GM18505 (cell line): ENCODE data around the gene NXN.
"Not testable (repeated sequence)": the region's sequence is repeated elsewhere in the genome, so short reads cannot be mapped to it uniquely, and the experiment has no call there.

Source experiments
- ATAC-seq: cut with Tn5 transposase; IDR thresholded peaks from one replicate; pipeline ENCODE4 v1.9.1; 2021; ENCODE audit not compliant: unreplicated experiment
- POLR2A ChIP-seq: IDR thresholded peaks from 4 replicates; pipeline ENCODE4 v1.6.1; 2011; ENCODE audit warnings: borderline replicate concordance; ENCODE audit not compliant: insufficient read depth, insufficient read length; ENCODE audit errors: extremely low read depth

NXN gene

DNA sequence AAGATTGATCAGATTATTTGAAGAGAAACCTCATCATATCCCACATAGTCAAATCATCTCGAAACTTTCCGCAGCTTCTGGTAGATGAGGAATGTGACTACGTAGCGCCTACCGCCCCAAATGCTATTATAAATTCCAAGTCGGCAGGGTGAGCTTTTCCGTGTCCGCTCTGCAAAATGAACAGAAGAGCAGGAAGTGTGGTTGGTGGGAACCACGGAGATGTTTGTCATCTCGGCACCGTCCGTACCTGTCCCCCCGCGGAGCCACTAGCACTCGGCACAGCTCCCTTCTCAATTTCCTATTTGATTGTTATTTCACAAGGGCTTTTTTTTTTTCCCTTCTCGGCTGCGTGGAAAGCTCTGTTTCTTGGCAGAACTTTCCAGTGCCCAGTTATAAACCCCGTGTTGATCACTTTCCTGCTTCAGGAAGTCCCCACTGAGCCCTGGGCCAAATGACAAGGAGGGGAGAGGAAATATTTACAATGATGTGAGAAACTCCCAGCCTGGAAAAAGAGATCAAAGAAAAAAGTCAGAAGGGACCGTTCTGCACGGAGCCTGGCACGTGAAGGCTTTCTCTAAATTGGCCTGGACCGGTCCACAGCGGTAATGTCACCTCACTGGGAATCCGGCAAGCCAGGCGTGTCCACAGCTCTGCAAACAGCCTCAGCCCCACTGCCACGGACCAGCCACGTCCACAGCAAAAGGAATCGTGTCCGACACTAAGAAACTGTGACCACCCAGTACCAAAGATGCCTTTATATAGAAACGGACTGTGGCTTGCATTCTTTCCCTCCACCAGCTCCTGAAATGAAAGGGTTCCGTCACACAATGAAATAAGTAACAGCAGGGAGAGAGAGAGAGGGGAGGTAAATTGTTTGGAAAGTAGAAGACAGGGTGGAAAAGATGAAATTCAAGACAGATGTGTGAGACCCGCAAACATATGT is 132.4 kb downstream of the NXN start:
- no peak for ATAC-seq

GRCh38 chr17:841313-841712 is 138.3 kb downstream of the NXN start:
- ATAC-seq, result no peak

More for the DNA sequence above, 132.4 kb downstream of the NXN start:
- TF ChIP-seq POLR2A, result no peak

DNA sequence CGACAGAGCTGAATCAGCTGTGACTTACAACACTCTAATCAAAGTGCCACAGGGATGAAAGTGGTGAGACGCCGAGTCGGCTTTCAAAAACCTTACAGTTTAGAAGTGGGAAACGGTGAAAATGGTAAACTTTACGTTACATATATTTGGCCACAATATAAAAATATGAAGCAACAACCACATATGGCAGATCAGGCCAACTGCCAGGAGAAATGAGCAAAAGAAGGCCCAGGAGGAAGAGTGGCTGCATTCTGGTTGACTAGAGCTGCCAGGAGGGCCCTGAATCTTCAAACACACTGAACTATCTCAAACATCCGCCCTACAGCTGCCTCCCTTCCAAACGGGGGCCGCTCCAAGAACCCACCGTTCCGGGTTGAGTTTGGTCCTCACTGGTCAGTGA is 141.1 kb downstream of the NXN start:
- ATAC-seq, result no peak
- no peak for TF ChIP-seq POLR2A

More at GRCh38 chr17:841313-841712, 138.3 kb downstream of the NXN start:
- no peak for TF ChIP-seq POLR2A

DNA sequence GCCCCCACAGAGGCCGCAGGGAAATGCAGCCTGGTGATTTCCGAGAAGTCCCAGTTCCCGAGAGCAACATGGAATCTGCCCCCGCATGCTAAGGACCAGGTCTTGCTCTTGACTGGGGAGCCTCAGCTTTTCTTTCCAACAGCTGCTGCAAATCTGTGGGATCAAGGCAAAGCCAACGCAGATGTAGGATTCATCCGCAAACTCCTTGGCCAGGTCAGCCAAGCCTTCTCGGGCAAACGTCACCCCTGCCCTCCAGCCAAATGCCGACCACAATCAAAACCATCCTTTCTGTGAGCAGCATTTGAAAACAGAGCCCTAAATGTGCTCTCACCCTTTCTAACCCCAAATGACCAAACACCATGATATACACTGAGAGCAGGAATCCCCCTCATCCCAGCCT is 143.4 kb downstream of the NXN start:
- no peak for TF ChIP-seq POLR2A
- no peak for ATAC-seq

- ATAC-seq, result not testable (repeated sequence)
These were observed 143.9 kb downstream of the NXN start for GRCh38 chr17:835721-836120.

DNA sequence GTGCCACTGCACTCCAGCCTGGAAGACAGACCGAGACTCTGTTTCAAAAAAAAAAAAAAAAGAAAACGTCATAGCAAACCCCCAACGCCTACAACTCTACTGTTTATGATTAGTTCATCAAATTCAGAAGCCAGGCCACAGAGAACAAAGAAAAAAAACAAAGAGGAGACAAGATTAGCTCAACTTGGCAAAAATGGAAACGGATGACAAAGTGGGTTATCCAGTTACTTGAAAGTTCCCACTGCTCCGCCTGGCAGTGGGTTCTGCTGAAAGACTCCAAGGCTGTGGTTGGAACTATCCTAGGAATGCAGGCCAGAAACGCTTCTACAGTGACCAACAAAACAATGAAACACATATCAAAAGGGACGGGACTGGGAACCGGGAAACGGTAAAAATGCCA is 144.3 kb downstream of the NXN start:
- no peak for ATAC-seq
- no peak for TF ChIP-seq POLR2A

DNA sequence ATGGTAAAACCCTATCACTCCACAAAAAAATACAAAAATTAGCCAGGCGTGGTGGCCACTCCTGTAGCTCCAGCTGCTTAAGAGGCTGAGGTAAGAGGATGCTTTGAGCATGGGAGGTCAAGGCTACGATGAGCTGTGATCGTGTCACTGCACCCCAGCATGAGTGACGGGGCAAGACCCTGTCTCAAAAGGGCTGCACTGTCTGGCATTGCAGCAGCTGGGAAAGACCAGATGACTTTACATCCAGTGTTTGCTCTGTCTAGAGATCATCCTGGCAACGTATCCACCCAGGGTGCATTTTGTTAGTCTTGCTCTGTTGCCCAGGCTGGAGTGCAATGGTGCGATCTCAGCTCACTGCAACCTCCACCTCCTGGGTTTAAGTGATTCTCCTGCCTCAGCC is 145.4 kb downstream of the NXN start:
- no peak for TF ChIP-seq POLR2A
- ATAC-seq, result no peak

DNA sequence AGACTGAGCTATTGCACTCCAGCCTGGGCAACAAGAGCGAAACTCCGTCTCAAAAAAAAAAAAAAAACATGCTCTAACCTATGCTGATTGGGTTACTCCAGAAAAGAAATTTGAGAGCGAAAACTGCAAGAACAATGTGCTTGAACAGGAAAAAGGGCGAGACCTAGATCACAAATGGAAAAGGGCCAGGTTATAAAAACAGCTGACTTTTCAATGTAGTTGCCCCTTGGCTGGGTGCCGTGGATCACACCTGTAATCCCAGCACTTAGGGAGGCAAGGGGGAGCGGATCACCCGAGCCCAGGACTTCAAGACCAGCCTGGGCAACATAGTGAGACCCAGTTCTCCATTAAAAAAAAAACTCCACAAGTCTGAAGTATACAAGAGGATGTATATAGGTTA is 148.6 kb downstream of the NXN start:
- no peak for ATAC-seq
- TF ChIP-seq POLR2A, result no peak

DNA sequence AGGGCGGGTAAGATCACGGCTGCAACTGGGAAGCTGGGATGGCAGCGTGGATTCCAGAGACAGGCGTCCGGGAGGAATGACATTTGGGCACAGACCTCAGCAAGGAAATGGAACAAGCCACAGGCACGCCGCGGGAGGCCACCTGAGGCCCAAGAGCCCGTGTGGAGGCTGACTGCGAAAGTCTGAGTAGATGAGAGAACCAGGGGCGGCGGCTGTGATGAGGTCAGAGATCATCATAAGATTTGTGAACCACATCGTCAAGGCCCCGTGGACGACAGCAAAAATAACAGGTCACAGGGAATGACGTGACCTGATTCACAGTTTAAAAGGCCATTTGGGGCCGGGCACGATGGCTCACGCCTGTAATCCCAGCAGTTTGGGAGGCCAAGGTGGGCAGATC is 149.2 kb downstream of the NXN start:
- TF ChIP-seq POLR2A, result no peak
- ATAC-seq, result no peak

- ATAC-seq, result not testable (repeated sequence)
These were observed 150.0 kb downstream of the NXN start for GRCh38 chr17:829614-830013.

- ATAC-seq, result no peak
- TF ChIP-seq POLR2A, result no peak
These were observed 150.8 kb downstream of the NXN start for GRCh38 chr17:828761-829160.

DNA sequence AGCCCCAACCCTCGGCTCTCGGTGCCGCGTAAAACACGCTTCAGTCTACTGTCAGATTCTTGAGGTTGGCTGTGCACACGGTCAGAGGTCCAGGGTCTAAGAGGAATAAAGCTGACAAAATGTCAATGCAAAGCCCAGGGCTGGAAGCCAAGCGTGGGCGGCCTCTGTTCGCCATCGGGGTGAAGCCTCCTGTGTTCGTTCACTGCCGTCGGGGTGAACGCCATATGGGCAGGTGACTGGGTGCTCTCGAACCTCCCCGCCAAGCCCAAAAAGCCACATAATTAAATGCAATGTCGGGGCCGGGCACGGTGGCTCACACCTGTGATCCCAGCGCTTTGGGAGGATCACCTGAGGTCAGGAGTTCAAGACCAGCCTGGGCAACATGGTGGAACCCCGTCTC is 152.8 kb downstream of the NXN start:
- no peak for TF ChIP-seq POLR2A
- ATAC-seq, result no peak

DNA sequence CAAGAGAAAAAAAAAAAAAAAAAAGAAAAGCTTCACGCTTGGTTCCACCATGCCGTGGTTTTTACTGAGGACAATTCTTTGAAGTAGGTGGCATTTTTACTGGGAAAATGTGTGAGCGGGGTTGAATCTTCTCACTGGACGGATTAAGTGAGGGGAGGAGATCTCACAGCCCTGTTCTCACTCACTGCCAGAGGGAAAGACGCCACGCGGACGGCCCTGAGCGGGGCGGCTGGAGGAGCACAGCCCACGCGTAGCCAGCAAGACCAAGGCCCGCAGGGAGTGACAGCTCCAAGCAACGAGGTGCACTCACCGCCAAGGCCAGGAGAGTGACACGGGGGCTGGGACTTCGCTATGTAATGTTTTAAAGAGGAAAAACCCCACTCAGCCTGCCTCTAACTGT is 154.4 kb downstream of the NXN start:
- no peak for ATAC-seq
- TF ChIP-seq POLR2A, result no peak

- ATAC-seq, result no peak
- no peak for TF ChIP-seq POLR2A
These were observed 155.2 kb downstream of the NXN start for GRCh38 chr17:824378-824777.

- TF ChIP-seq POLR2A, result no peak
- no peak for ATAC-seq
These were observed 156.1 kb downstream of the NXN start for GRCh38 chr17:823501-823902.

- TF ChIP-seq POLR2A, result no peak
- no peak for ATAC-seq
These were observed 160.3 kb downstream of the NXN start for GRCh38 chr17:819251-819650.

- TF ChIP-seq POLR2A, result no peak
- no peak for ATAC-seq
These were observed 165.2 kb downstream of the NXN start for GRCh38 chr17:814371-814770.
